ENCODE results near the gene DUSP23.

Gene DUSP23

DNA sequence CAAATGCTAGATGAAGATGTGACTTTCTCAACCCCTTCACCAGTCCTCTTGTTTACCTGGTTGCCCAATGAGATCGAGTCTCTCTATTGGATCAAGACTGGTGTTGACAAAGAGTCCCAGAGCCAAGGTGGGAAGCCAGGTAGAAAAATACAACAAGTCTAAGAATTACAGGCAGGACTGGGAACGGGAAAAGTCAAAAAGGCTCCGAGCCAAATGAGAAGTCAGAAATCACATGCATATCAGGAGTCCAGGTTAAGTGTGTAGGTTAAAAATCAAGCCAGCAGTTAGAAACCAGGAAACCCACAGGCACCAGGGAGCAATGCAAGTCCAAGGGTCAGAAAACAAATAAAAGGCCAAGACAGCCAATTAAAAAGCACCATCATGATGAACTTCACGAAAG is 27.4 kb upstream of the DUSP23 start:
- Histone ChIP-seq H3K4me1 (no peaks in the 10 kb centered on the region), H3K27ac (no peak overlapping the region), H3K4me2 (ENCODE audit: low read length) (no peak overlapping the region), H3K4me3 (ENCODE audit: low read depth, low read length) (no peak overlapping the region), H3K79me2 (no peaks in the 10 kb centered on the region), H3K36me3 (ENCODE audit: control insufficient read depth, insufficient read depth, low read length) (no peaks in the 10 kb centered on the region), H3K9ac (no peak overlapping the region), H2AFZ (no peak overlapping the region), H3K9me3 (ENCODE audit: control insufficient read depth, low read length) (no peaks in the 10 kb centered on the region), H3K27me3 (ENCODE audit: control insufficient read depth, insufficient read depth, low read length) (no peaks in the 10 kb centered on the region)
- TF ChIP-seq, protein P1, sequence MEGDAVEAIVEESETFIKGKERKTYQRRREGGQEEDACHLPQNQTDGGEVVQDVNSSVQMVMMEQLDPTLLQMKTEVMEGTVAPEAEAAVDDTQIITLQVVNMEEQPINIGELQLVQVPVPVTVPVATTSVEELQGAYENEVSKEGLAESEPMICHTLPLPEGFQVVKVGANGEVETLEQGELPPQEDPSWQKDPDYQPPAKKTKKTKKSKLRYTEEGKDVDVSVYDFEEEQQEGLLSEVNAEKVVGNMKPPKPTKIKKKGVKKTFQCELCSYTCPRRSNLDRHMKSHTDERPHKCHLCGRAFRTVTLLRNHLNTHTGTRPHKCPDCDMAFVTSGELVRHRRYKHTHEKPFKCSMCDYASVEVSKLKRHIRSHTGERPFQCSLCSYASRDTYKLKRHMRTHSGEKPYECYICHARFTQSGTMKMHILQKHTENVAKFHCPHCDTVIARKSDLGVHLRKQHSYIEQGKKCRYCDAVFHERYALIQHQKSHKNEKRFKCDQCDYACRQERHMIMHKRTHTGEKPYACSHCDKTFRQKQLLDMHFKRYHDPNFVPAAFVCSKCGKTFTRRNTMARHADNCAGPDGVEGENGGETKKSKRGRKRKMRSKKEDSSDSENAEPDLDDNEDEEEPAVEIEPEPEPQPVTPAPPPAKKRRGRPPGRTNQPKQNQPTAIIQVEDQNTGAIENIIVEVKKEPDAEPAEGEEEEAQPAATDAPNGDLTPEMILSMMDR (IDR thresholded peaks at IDR 0.05): no peak

DNA sequence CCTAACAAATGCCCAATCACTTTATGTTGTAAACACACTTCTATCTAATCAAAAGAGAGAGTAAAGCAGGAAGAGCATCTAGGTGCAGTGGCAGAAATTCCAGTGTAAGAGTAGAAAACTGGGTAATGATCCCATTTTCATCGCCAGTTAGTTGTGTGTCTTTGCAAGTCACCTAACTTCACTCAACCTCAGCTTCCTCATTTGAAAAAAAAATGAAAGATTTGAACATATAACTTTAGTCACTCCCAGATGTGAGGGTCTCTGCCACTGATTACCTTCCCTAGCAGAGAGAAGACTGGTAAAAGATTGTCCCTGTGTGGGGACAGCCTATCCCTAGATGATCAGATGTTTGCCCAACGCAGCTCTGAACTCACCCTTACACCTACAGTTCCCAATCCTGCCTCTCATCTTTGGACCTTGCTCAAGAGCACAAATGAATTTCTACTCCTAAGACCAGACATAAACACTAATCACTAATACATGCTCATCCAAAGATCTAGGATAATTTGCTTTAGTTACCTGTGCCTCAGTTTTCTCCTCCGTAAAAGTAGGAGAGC is 25.2 kb upstream of the DUSP23 start:
- no peaks in the 10 kb centered on the region for H3K36me3 ChIP-seq (ENCODE audit: control insufficient read depth, insufficient read depth, low read length)
- TF ChIP-seq, protein P1 (IDR thresholded peaks at IDR 0.05): no peak
- no peak overlapping the region for H3K9ac ChIP-seq
- no peak overlapping the region for H2AFZ ChIP-seq
- no peak overlapping the region for H3K4me3 ChIP-seq (ENCODE audit: low read depth, low read length)
- H3K9me3 ChIP-seq (ENCODE audit: control insufficient read depth, low read length): no peaks in the 10 kb centered on the region
- no peaks in the 10 kb centered on the region for H3K79me2 ChIP-seq
- H3K4me1 ChIP-seq: no peaks in the 10 kb centered on the region
- no peaks in the 10 kb centered on the region for H3K27me3 ChIP-seq (ENCODE audit: control insufficient read depth, insufficient read depth, low read length)
- no peak overlapping the region for H3K4me2 ChIP-seq (ENCODE audit: low read length)
- H3K27ac ChIP-seq: no peak overlapping the region

DNA sequence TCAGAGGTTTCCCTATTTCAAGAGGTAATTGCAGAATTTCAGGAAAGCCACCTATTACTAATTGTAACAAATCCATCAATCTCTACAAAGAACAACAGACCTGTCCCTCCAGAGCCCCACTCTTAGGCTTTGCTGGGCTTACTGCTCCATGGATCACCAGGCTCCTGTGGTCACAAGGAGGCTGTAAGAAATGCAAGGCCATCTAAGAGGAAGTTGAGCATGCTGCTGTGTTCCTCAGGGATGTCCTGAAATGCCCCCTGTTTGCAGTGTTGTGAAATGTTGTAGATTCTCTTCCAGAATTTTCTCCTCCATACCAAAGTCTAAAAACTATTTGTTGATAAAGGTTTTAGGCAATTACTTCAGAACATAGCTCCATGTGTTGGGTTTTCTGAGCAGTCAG is 24.4 kb upstream of the DUSP23 start:
- no peak overlapping the region for H3K9ac ChIP-seq
- no peak overlapping the region for H2AFZ ChIP-seq
- H3K4me2 ChIP-seq (ENCODE audit: low read length): no peak overlapping the region
- H3K36me3 ChIP-seq (ENCODE audit: control insufficient read depth, insufficient read depth, low read length): no peaks in the 10 kb centered on the region
- no peaks in the 10 kb centered on the region for H3K27me3 ChIP-seq (ENCODE audit: control insufficient read depth, insufficient read depth, low read length)
- no peaks in the 10 kb centered on the region for H3K4me1 ChIP-seq
- H3K4me3 ChIP-seq (ENCODE audit: low read depth, low read length): no peak overlapping the region
- no peak overlapping the region for H3K27ac ChIP-seq
- no peaks in the 10 kb centered on the region for H3K79me2 ChIP-seq
- H3K9me3 ChIP-seq (ENCODE audit: control insufficient read depth, low read length): no peaks in the 10 kb centered on the region
- TF ChIP-seq, protein P1 (IDR thresholded peaks at IDR 0.05): no peak

DNA sequence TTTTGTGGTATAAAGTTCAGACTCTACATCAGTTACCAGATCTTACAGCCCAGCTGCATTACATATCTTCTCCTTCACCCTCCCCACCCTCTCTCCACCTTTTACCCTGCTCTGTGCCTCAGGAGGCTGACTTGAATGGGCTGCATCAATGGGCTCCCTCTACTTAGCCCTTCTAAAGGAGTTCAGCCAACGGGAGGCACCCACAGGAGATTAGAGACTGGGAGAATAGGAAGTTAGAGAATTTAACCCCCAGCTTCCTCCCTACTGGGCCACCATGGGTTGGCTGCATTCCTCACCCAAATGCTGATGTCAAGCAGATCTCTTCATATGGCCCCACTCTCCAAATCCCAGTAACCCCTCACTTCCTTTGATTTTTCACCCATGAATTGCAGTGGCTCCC is 17.1 kb upstream of the DUSP23 start:
- Histone ChIP-seq H3K27ac (no peak overlapping the region), H3K79me2 (no peaks in the 10 kb centered on the region), H3K27me3 (ENCODE audit: control insufficient read depth, insufficient read depth, low read length) (no peaks in the 10 kb centered on the region), H3K9me3 (ENCODE audit: control insufficient read depth, low read length) (no peaks in the 10 kb centered on the region), H3K4me1 (no peaks in the 10 kb centered on the region), H2AFZ (no peak overlapping the region), H3K4me2 (ENCODE audit: low read length) (no peak overlapping the region), H3K36me3 (ENCODE audit: control insufficient read depth, insufficient read depth, low read length) (no peaks in the 10 kb centered on the region), H3K4me3 (ENCODE audit: low read depth, low read length) (no peak overlapping the region), H3K9ac (no peak overlapping the region)
- TF ChIP-seq, protein P1 (IDR thresholded peaks at IDR 0.05): no peak

DNA sequence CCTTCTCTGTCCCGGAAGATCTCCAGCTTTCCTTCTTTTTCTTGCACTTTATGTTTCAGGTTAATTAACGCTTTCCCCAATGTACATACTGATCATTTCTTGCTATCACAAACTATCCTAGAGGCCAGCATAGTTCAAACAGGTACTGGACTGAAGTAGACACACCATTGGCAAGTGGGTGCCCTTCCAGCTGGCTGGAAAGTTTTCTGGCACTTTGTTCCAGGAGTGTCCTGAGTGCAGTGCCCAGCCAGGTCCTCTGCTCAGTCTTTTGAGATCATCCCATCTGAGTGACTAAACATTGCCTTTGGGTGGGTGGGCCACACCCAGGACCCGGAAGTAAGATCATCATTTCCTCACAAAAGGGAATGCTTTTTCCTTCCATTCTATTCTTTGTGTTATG is 15.0 kb upstream of the DUSP23 start:
- Histone ChIP-seq H3K36me3 (ENCODE audit: control insufficient read depth, insufficient read depth, low read length) (no peaks in the 10 kb centered on the region), H3K27ac (no peak overlapping the region), H3K9ac (no peak overlapping the region), H3K79me2 (no peaks in the 10 kb centered on the region), H2AFZ (no peak overlapping the region), H3K4me2 (ENCODE audit: low read length) (no peak overlapping the region), H3K9me3 (ENCODE audit: control insufficient read depth, low read length) (no peaks in the 10 kb centered on the region), H3K4me1 (no peaks in the 10 kb centered on the region), H3K4me3 (ENCODE audit: low read depth, low read length) (no peak overlapping the region), H3K27me3 (ENCODE audit: control insufficient read depth, insufficient read depth, low read length) (no peaks in the 10 kb centered on the region)
- TF ChIP-seq, protein P1 (IDR thresholded peaks at IDR 0.05): no peak

Data from parathyroid adenoma (tissue), 2 donors.